C4-2B (cell line): Measurements from ENCODE around the gene PRDM13.
A peak's percentile ranks its signal among the peaks of the same experiment; 100 is the strongest.

Source experiments
- H3K27ac ChIP-seq: fragments of 450-650 bp; 2 replicates; pipeline ENCODE4 v1.5.1; 2017
- CTCF ChIP-seq: fragments of 450-650 bp; conservative IDR thresholded peaks from 2 replicates; pipeline ENCODE4 v1.5.1; 2017; ENCODE audit warnings: mild to moderate bottlenecking
- ZFX ChIP-seq: fragments of 450-650 bp; IDR thresholded peaks from 2 replicates; pipeline ENCODE4 v1.6.1; 2017

Gene PRDM13

GRCh38 chr6:99606656-99607415, at the start of gene PRDM13:
Gene PRDM13 (plus strand): TSS chr6:99606833. CDS start chr6:99607035, 202 bp downstream.
- H3K27ac ChIP-seq, result no peak within 1 kb of the TSS
- TF ChIP-seq ZFX (no peak), CTCF (no peak)

- no peak overlapping the region for H3K27ac ChIP-seq
- TF ChIP-seq ZFX, result no peak
- no peak for TF ChIP-seq CTCF
These were observed 47.6 kb upstream of the PRDM13 start for GRCh38 chr6:99559057-99559456.

GRCh38 chr6:99560668-99561067, 46.0 kb upstream of the PRDM13 start:
- no peak overlapping the region for H3K27ac ChIP-seq
- no peak for TF ChIP-seq CTCF
- TF ChIP-seq ZFX, result no peak

- TF ChIP-seq ZFX (no peak), CTCF (no peak)
- no peak overlapping the region for H3K27ac ChIP-seq
These were observed 43.4 kb upstream of the PRDM13 start for GRCh38 chr6:99563056-99563723.

- TF ChIP-seq CTCF, result no peak
- peak; percentile 70 for TF ChIP-seq ZFX
These were observed 38.3 kb upstream of the PRDM13 start, which contains the start of gene CCNC for GRCh38 chr6:99568103-99568933. Gene CCNC (minus strand): TSS chr6:99568660. CDS start chr6:99568527, 133 bp downstream.

GRCh38 chr6:99573980-99574617, 32.5 kb upstream of the PRDM13 start:
- H3K27ac ChIP-seq, result no peak overlapping the region
- TF ChIP-seq ZFX (no peak), CTCF (no peak)

More at GRCh38 chr6:99568103-99568933, 38.3 kb upstream of the PRDM13 start, which contains the start of gene CCNC:
- peak within 1 kb of the TSS; percentile 91 for H3K27ac ChIP-seq
